ENCODE data around the gene RMI1. TPM values are rescaled to one million over a fixed set of nuclear protein-coding genes. Genes with fewer than 3 reads are reported as not detected.
A peak's percentile ranks its signal among the peaks of the same experiment; 100 is the strongest.

Gene RMI1
- total RNA-seq, 1 donor from 2014 or later: 3.7 TPM

GRCh38 chr9:84000186-84000585 is 19.6 kb downstream of the RMI1 start:
- Histone ChIP-seq H3K36me3 (ENCODE audit: control insufficient read depth, insufficient read depth, low read length) (no peaks in the 10 kb centered on the region), H3K27me3 (ENCODE audit: control insufficient read depth, insufficient read depth, low read length) (no peaks in the 10 kb centered on the region), H3K4me3 (ENCODE audit: low read depth, low read length) (no peak overlapping the region)
- TF ChIP-seq, protein P1, sequence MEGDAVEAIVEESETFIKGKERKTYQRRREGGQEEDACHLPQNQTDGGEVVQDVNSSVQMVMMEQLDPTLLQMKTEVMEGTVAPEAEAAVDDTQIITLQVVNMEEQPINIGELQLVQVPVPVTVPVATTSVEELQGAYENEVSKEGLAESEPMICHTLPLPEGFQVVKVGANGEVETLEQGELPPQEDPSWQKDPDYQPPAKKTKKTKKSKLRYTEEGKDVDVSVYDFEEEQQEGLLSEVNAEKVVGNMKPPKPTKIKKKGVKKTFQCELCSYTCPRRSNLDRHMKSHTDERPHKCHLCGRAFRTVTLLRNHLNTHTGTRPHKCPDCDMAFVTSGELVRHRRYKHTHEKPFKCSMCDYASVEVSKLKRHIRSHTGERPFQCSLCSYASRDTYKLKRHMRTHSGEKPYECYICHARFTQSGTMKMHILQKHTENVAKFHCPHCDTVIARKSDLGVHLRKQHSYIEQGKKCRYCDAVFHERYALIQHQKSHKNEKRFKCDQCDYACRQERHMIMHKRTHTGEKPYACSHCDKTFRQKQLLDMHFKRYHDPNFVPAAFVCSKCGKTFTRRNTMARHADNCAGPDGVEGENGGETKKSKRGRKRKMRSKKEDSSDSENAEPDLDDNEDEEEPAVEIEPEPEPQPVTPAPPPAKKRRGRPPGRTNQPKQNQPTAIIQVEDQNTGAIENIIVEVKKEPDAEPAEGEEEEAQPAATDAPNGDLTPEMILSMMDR (IDR thresholded peaks at IDR 0.05; ENCODE audit: insufficient read depth, low read length, severe bottlenecking): no peak
- DNase-seq (ENCODE audit: low read depth) (no peak), FAIRE-seq (no peak)

DNA sequence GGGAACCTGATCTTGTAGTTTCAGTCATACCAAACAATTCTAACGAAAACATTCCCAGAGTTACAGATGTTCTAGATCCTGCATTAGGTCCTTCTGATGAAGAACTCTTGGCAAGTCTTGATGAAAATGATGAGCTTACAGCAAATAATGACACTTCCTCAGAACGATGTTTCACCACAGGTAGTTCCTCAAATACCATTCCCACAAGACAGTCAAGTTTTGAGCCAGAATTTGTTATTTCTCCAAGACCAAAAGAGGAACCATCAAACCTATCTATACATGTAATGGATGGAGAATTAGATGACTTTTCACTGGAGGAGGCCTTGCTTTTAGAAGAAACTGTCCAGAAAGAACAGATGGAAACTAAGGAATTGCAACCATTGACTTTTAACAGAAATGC is 21.0 kb downstream of the RMI1 start:
- FAIRE-seq: no peak
- Histone ChIP-seq H3K27me3 (ENCODE audit: control insufficient read depth, insufficient read depth, low read length) (no peaks in the 10 kb centered on the region), H3K36me3 (ENCODE audit: control insufficient read depth, insufficient read depth, low read length) (no peaks in the 10 kb centered on the region), H3K4me3 (ENCODE audit: low read depth, low read length) (no peak overlapping the region)
- DNase-seq (ENCODE audit: low read depth): no peak
- TF ChIP-seq, protein P1 (IDR thresholded peaks at IDR 0.05; ENCODE audit: insufficient read depth, low read length, severe bottlenecking): no peak

GRCh38 chr9:84002344-84002743 is 21.7 kb downstream of the RMI1 start:
- H3K4me3 ChIP-seq (ENCODE audit: low read depth, low read length): no peak overlapping the region
- TF ChIP-seq, protein P1 (IDR thresholded peaks at IDR 0.05; ENCODE audit: insufficient read depth, low read length, severe bottlenecking): no peak
- FAIRE-seq (no peak), DNase-seq (ENCODE audit: low read depth) (no peak)
- H3K27me3 ChIP-seq (ENCODE audit: control insufficient read depth, insufficient read depth, low read length): no peaks in the 10 kb centered on the region
- H3K36me3 ChIP-seq (ENCODE audit: control insufficient read depth, insufficient read depth, low read length): no peaks in the 10 kb centered on the region

DNA sequence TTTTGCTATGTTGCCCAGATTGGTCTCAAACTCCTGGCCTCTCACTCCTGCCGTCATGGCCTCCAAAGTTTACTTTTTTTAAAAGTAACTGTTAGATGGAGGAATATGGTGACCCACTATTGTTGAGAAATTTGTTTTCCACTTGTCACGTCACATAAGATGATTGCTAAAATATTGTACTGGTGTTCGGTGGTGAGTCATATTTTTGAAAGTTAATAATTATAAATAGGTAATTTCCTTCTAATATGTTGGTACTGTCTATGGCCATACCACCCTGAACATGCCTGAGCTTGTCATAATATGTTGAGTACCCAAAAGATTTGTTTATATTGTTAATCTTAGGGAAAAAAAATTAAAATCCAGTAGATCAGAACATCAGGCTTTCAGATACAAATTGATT is 22.6 kb downstream of the RMI1 start:
- DNase-seq (ENCODE audit: low read depth) (peak; percentile 59), FAIRE-seq (no peak)
- no peaks in the 10 kb centered on the region for H3K27me3 ChIP-seq (ENCODE audit: control insufficient read depth, insufficient read depth, low read length)
- TF ChIP-seq, protein P1 (IDR thresholded peaks at IDR 0.05; ENCODE audit: insufficient read depth, low read length, severe bottlenecking): no peak
- H3K4me3 ChIP-seq (ENCODE audit: low read depth, low read length): no peak overlapping the region
- no peaks in the 10 kb centered on the region for H3K36me3 ChIP-seq (ENCODE audit: control insufficient read depth, insufficient read depth, low read length)

DNA sequence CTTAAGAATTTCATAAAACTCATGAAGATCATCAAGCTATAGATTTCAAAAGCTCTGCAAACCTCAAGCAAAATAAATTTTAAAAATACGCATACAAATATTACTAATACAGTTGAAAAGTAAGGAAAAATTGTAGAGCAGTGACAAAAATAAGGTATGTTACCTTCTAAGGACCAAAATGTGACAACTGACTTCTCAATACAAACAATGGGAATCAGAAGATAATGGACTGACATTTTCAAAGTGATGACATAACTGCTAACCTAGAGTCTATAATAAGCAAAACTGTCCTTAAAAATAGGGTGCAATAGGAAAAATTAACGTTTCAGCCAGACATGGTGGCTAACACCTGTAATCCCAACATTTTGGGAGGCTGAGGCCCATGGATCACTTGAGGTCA is 27.1 kb downstream of the RMI1 start:
- H3K4me3 ChIP-seq (ENCODE audit: low read depth, low read length): no peak overlapping the region
- DNase-seq (ENCODE audit: low read depth): no peak
- TF ChIP-seq, protein P1 (IDR thresholded peaks at IDR 0.05; ENCODE audit: insufficient read depth, low read length, severe bottlenecking): no peak
- no peaks in the 10 kb centered on the region for H3K27me3 ChIP-seq (ENCODE audit: control insufficient read depth, insufficient read depth, low read length)
- no peaks in the 10 kb centered on the region for H3K36me3 ChIP-seq (ENCODE audit: control insufficient read depth, insufficient read depth, low read length)
- no peak for FAIRE-seq

DNA sequence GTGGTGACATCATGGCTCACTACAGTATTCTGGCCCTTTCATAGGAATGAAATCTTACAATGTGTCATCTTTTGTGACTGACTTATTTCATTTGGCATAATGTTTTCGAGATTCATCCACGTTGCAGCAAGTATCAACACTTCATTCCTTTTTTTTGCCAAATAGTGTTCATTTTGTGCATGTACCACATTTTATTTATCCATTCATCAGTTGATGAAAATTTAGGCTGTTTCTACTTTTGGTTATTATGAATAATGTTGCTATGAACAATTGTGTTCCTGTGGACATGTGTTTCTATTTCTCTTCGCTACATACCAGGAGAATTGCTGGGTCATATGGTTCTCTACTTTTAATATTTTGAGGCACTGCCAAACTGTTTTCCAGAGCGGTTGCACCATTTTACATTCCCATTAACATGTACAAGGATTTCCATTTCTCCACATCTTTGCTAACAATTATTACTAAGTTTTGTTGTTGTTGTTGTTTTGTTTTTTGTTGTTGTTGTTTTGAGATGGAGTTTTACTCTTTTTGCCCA is 43.5 kb downstream of the RMI1 start:
- Histone ChIP-seq H3K27me3 (ENCODE audit: control insufficient read depth, insufficient read depth, low read length) (no peaks in the 10 kb centered on the region), H3K36me3 (ENCODE audit: control insufficient read depth, insufficient read depth, low read length) (no peaks in the 10 kb centered on the region), H3K4me3 (ENCODE audit: low read depth, low read length) (no peak overlapping the region)
- TF ChIP-seq, protein P1 (IDR thresholded peaks at IDR 0.05; ENCODE audit: insufficient read depth, low read length, severe bottlenecking): no peak
- DNase-seq (ENCODE audit: low read depth) (no peak), FAIRE-seq (no peak)

All from bronchial epithelial cell (primary cell).